H9 (cell line): Measurements from ENCODE around the gene ZNF655. TPM values are rescaled to one million over a fixed set of nuclear protein-coding genes. Genes with fewer than 3 reads are reported as not detected.

Source experiments
- DNase-seq: peaks from one replicate; pipeline ENCODE4 v3.0.0-alpha.2; 2017
- H2AFZ ChIP-seq: one replicate; pipeline ENCODE4 v1.6.1; 2013; ENCODE audit warnings: mild to moderate bottlenecking, low read length, control low read depth, moderate library complexity
- H2AK5ac ChIP-seq: 2 replicates; pipeline ENCODE4 v1.6.1; 2013; ENCODE audit warnings: low read length, control low read depth, mixed read lengths; ENCODE audit not compliant: insufficient read length
- H2BK120ac ChIP-seq: one replicate; pipeline ENCODE4 v1.6.1; 2013; ENCODE audit warnings: low read depth, mild to moderate bottlenecking, low read length, control low read depth, inconsistent platforms; ENCODE audit not compliant: poor library complexity, severe bottlenecking
- H2BK12ac ChIP-seq: 2 replicates; pipeline ENCODE4 v1.6.1; 2013; ENCODE audit warnings: low read length, control low read depth, mixed read lengths, low read depth; ENCODE audit not compliant: insufficient read length
- H2BK15ac ChIP-seq: 2 replicates; pipeline ENCODE4 v1.6.1; 2013; ENCODE audit warnings: low read depth, low read length, control low read depth
- H2BK20ac ChIP-seq: one replicate; pipeline ENCODE4 v1.6.1; 2013; ENCODE audit warnings: low read depth, mild to moderate bottlenecking, low read length, control low read depth, inconsistent platforms; ENCODE audit not compliant: poor library complexity, severe bottlenecking
- H2BK5ac ChIP-seq: 2 replicates; pipeline ENCODE4 v1.6.1; 2013; ENCODE audit warnings: low read length, control low read depth, mixed read lengths; ENCODE audit not compliant: insufficient read length
- H3K14ac ChIP-seq: 2 replicates; pipeline ENCODE4 v1.6.1; 2013; ENCODE audit warnings: low read length, control low read depth; ENCODE audit not compliant: insufficient read depth
- H3K18ac ChIP-seq: 2 replicates; pipeline ENCODE4 v1.6.1; 2013; ENCODE audit warnings: low read depth, mild to moderate bottlenecking, mixed read lengths, low read length, control low read depth; ENCODE audit not compliant: insufficient read length
- H3K23ac ChIP-seq: 2 replicates; pipeline ENCODE4 v1.6.1; 2013; ENCODE audit warnings: low read length, control low read depth, mixed read lengths, low read depth; ENCODE audit not compliant: insufficient read length
- H3K23me2 ChIP-seq: 2 replicates; pipeline ENCODE4 v1.6.1; 2013; ENCODE audit warnings: low read depth, mild to moderate bottlenecking, mixed read lengths, low read length, control low read depth; ENCODE audit not compliant: insufficient read length, poor library complexity, severe bottlenecking
- H3K27ac ChIP-seq: 2 replicates; pipeline ENCODE4 v1.5.1; 2013; ENCODE audit warnings: low read length, control low read depth, mixed read lengths, low read depth; ENCODE audit not compliant: insufficient read length
- H3K27me3 ChIP-seq: 2 replicates; pipeline ENCODE4 v1.6.1; 2013; ENCODE audit warnings: low read length, control low read depth, inconsistent platforms; ENCODE audit not compliant: insufficient read depth
- H3K4ac ChIP-seq: 2 replicates; pipeline ENCODE4 v1.6.1; 2013; ENCODE audit warnings: low read depth, mild to moderate bottlenecking, control low read depth, inconsistent platforms, low read length, moderate library complexity
- H3K4me1 ChIP-seq: 2 replicates; pipeline ENCODE4 v1.6.1; 2013; ENCODE audit warnings: low read length, control low read depth, inconsistent platforms; ENCODE audit not compliant: insufficient read depth
- H3K4me2 ChIP-seq: 2 replicates; pipeline ENCODE4 v1.6.1; 2013; ENCODE audit warnings: low read length, control low read depth, mixed read lengths; ENCODE audit not compliant: insufficient read length, insufficient read depth
- H3K56ac ChIP-seq: 2 replicates; pipeline ENCODE4 v1.6.1; 2013; ENCODE audit warnings: low read depth, mild to moderate bottlenecking, mixed read lengths, low read length, control low read depth; ENCODE audit not compliant: insufficient read length
- H3K79me1 ChIP-seq: 2 replicates; pipeline ENCODE4 v1.6.1; 2013; ENCODE audit warnings: low read depth, mild to moderate bottlenecking, moderate library complexity, low read length, control low read depth, inconsistent platforms; ENCODE audit not compliant: insufficient read depth, poor library complexity, severe bottlenecking
- H3K79me2 ChIP-seq: 2 replicates; pipeline ENCODE4 v1.6.1; 2013; ENCODE audit warnings: low read length, control low read depth, inconsistent platforms; ENCODE audit not compliant: insufficient read depth
- H3K9ac ChIP-seq: 2 replicates; pipeline ENCODE4 v1.6.1; 2013; ENCODE audit warnings: low read length, control low read depth, mixed read lengths; ENCODE audit not compliant: insufficient read length; ENCODE audit errors: extremely low read depth
- H3K9me3 ChIP-seq: one replicate; pipeline ENCODE4 v1.6.1; 2013; ENCODE audit warnings: low read depth, low read length, inconsistent platforms; ENCODE audit not compliant: control insufficient read depth
- H3T11ph ChIP-seq: one replicate; pipeline ENCODE4 v1.6.1; 2013; ENCODE audit warnings: mild to moderate bottlenecking, low read length, control low read depth, inconsistent platforms
- H4K20me1 ChIP-seq: one replicate; pipeline ENCODE4 v1.6.1; 2013; ENCODE audit not compliant: control insufficient read depth, insufficient read length, insufficient read depth
- H4K5ac ChIP-seq: 2 replicates; pipeline ENCODE4 v1.6.1; 2013; ENCODE audit warnings: low read depth, mild to moderate bottlenecking, mixed read lengths, low read length, control low read depth; ENCODE audit not compliant: insufficient read length
- H4K8ac ChIP-seq: replicated peaks from 2 replicates; pipeline ENCODE4 v1.6.1; 2013; ENCODE audit warnings: low read length, control low read depth, mixed read lengths, low read depth; ENCODE audit not compliant: insufficient read length
- H4K91ac ChIP-seq: 2 replicates; pipeline ENCODE4 v1.6.1; 2013; ENCODE audit warnings: low read depth, mild to moderate bottlenecking, moderate library complexity, mixed read lengths, low read length, control low read depth; ENCODE audit not compliant: insufficient read length
- H3K27ac Mint-ChIP-seq, 3 experiments: 2 replicates in 2 of 3; 3 replicates in 1 of 3; pipeline ENCODE4 v1.8.0; 2020 to 2021; ENCODE audit warnings: mixed read lengths in 3 of 3, mild to moderate bottlenecking in 1 of 3, moderate library complexity in 1 of 3
- H3K27me3 Mint-ChIP-seq: 2 replicates; pipeline ENCODE4 v1.8.0; 2021; ENCODE audit warnings: low read depth, mild to moderate bottlenecking, moderate library complexity, mixed read lengths
- H3K36me3 Mint-ChIP-seq, 3 experiments: 2 replicates in 2 of 3; 3 replicates in 1 of 3; pipeline ENCODE4 v1.8.0; 2020 to 2021; ENCODE audit warnings: low read depth in 3 of 3, mixed read lengths in 3 of 3; ENCODE audit not compliant: insufficient read depth in 1 of 3
- H3K4me1 Mint-ChIP-seq, 2 experiments: 2 replicates each; pipeline ENCODE4 v1.8.0; 2020; ENCODE audit warnings: mixed read lengths in 2 of 2
- H3K4me3 Mint-ChIP-seq, 2 experiments: 2 replicates in 1 of 2; 3 replicates in 1 of 2; pipeline ENCODE4 v1.8.0; 2020 to 2021; ENCODE audit warnings: mild to moderate bottlenecking in 2 of 2, mixed read lengths in 2 of 2, moderate library complexity in 1 of 2
- H3K9me3 Mint-ChIP-seq, 2 experiments: 2 replicates in 1 of 2; 3 replicates in 1 of 2; pipeline ENCODE4 v1.8.0; 2020; ENCODE audit warnings: mild to moderate bottlenecking in 2 of 2, mixed read lengths in 2 of 2, moderate library complexity in 1 of 2
- WGBS: extraction: QIAGEN DNeasy Blood & Tissue Kit; methylation state at CpG from one replicate; pipeline ENCODE4 v1.1.7; 2013; ENCODE audit warnings: missing lambda C conversion rate, low lambda C conversion rate, mixed read lengths; ENCODE audit not compliant: insufficient read length; ENCODE audit errors: extremely low coverage; 5-methylcytosine and 5-hydroxymethylcytosine counted together
- total RNA-seq: library from RNA; stranded (reverse); gene quantifications from 2 replicates; pipeline ENCODE4 v1.2.1, GENCODE V29; 2021
- TF ChIP-seq, protein P1 (sequence below): fragments of 200-600 bp; sonication (generic); conservative IDR thresholded peaks from 3 replicates; pipeline ENCODE4 v1.8.0; 2021; ENCODE audit warnings: antibody characterized with exemption, mild to moderate bottlenecking

Gene ZNF655
- total RNA-seq, 1 experiment from 2014 or later, result 49.2 TPM

DNA sequence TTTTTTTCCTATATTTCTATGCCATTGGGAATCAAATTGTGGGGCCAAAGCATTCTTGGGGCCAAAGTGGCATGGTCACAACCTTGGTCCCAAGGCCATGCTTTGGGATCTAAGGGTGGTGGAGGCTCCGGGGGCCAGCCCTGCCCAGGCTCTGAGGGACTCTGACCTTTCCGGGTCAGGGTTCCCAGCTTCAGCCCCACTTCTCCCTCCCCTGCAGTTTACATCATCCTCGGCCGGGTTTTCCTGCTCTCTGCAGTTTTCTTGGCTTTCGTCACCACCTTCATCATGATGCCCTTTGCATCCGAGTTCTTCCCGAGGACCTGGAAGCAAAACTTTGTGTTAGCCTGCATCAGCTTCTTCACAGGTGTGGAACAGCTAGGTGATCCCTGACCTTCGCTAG lies 48.1 kb downstream of the ZNF655 start:
- Histone ChIP-seq H3K14ac (no peak overlapping the region), H3K79me2 (no peaks in the 10 kb centered on the region), H3K18ac (no peak overlapping the region), H4K91ac (no peak overlapping the region), H3K56ac (no peak overlapping the region), H2BK20ac (no peak overlapping the region), H2BK5ac (no peak overlapping the region), H4K8ac (no peak overlapping the region), H2AK5ac (no peak overlapping the region), H3K27ac (no peak overlapping the region), H3K23me2 (no peaks in the 10 kb centered on the region), H2BK12ac (no peak overlapping the region), H2AFZ (no peak overlapping the region), H3K23ac (no peak overlapping the region), H4K20me1 (no peaks in the 10 kb centered on the region), H3K9me3 (no peaks in the 10 kb centered on the region), H3K4ac (no peak overlapping the region), H3K79me1 (no peaks in the 10 kb centered on the region), H3K27me3 (no peaks in the 10 kb centered on the region), H3K4me2 (no peak overlapping the region), H2BK120ac (no peak overlapping the region), H3T11ph (no peak overlapping the region), H3K9ac (no peak overlapping the region), H4K5ac (no peak overlapping the region), H2BK15ac (no peak overlapping the region), H3K4me1 (no peaks in the 10 kb centered on the region)
- Mint-ChIP-seq H3K9me3 (no peaks in the 10 kb centered on the region), H3K4me1 (0 out of 4 replicates have a peak, but pooled peaks cover 0 to 4% of the 10 kb centered on the region in 2 experiments), H3K4me3 (no peak overlapping the region; a peak in 1 of 5 replicates), H3K27me3 (peaks cover 24% of the 10 kb centered on the region), H3K36me3 (no peaks in the 10 kb centered on the region), H3K27ac (no peak overlapping the region)
- no peak for DNase-seq
- TF ChIP-seq, protein P1, sequence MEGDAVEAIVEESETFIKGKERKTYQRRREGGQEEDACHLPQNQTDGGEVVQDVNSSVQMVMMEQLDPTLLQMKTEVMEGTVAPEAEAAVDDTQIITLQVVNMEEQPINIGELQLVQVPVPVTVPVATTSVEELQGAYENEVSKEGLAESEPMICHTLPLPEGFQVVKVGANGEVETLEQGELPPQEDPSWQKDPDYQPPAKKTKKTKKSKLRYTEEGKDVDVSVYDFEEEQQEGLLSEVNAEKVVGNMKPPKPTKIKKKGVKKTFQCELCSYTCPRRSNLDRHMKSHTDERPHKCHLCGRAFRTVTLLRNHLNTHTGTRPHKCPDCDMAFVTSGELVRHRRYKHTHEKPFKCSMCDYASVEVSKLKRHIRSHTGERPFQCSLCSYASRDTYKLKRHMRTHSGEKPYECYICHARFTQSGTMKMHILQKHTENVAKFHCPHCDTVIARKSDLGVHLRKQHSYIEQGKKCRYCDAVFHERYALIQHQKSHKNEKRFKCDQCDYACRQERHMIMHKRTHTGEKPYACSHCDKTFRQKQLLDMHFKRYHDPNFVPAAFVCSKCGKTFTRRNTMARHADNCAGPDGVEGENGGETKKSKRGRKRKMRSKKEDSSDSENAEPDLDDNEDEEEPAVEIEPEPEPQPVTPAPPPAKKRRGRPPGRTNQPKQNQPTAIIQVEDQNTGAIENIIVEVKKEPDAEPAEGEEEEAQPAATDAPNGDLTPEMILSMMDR, result no peak
- no CpG with 5 or more reads among the region's 8 CpGs for WGBS
